Karpas-422 (cell line): ENCODE measurements around the gene TAS2R16. TPM values are rescaled to one million over a fixed set of nuclear protein-coding genes. Genes with fewer than 3 reads are reported as not detected.
"Not testable (repeated sequence)": the region's sequence is repeated elsewhere in the genome, so short reads cannot be mapped to it uniquely, and the experiment has no call there.

ENCODE experiments used
- DNase-seq: peaks from one replicate; pipeline ENCODE4 v3.0.0-alpha.2; 2015
- H2AFZ ChIP-seq: fragments of 200-600 bp; sonication (generic); 2 replicates; pipeline ENCODE4 v1.6.1; 2014; ENCODE audit warnings: antibody characterized with exemption, low read length, mixed read lengths
- H3K27ac ChIP-seq: fragments of 200-600 bp; sonication (generic); 2 replicates; pipeline ENCODE4 v1.5.1; 2014; ENCODE audit warnings: mild to moderate bottlenecking, low read length, moderate library complexity
- H3K27me3 ChIP-seq: fragments of 200-600 bp; sonication (generic); 2 replicates; pipeline ENCODE4 v1.6.1; 2014; ENCODE audit warnings: low read length, mixed read lengths
- H3K36me3 ChIP-seq: fragments of 200-600 bp; sonication (generic); 2 replicates; pipeline ENCODE4 v1.6.1; 2014; ENCODE audit warnings: low read length, mixed read lengths; ENCODE audit not compliant: insufficient read depth
- H3K4me1 ChIP-seq: fragments of 200-600 bp; sonication (generic); 2 replicates; pipeline ENCODE4 v1.6.1; 2014; ENCODE audit warnings: mild to moderate bottlenecking, low read length, mixed read lengths
- H3K4me2 ChIP-seq: fragments of 200-600 bp; sonication (generic); 2 replicates; pipeline ENCODE4 v1.6.1; 2014; ENCODE audit warnings: low read length, low read depth, mild to moderate bottlenecking; ENCODE audit not compliant: poor library complexity, severe bottlenecking
- H3K4me3 ChIP-seq: fragments of 200-600 bp; sonication (generic); 2 replicates; pipeline ENCODE4 v1.5.1; 2014; ENCODE audit warnings: mild to moderate bottlenecking, antibody characterized with exemption, low read length, mixed read lengths
- H3K79me2 ChIP-seq: fragments of 200-600 bp; sonication (generic); 2 replicates; pipeline ENCODE4 v1.6.1; 2014; ENCODE audit warnings: mild to moderate bottlenecking, low read length, mixed read lengths
- H3K9ac ChIP-seq: fragments of 200-600 bp; sonication (generic); 2 replicates; pipeline ENCODE4 v1.6.0; 2014; ENCODE audit warnings: low read length
- H3K9me2 ChIP-seq: fragments of 200-600 bp; sonication (generic), shearing (Covaris generic); replicated peaks from 2 replicates; pipeline ENCODE4 v1.6.0; 2014; ENCODE audit warnings: mild to moderate bottlenecking, low read length, moderate library complexity; ENCODE audit not compliant: insufficient read depth
- H3K9me3 ChIP-seq: fragments of 300-700, 200-600 bp; sonication (generic); 2 replicates; pipeline ENCODE4 v1.6.1; 2014; ENCODE audit warnings: low read length, mixed read lengths
- H4K20me1 ChIP-seq: fragments of 200-600 bp; sonication (generic); 2 replicates; pipeline ENCODE4 v1.6.1; 2014; ENCODE audit warnings: mild to moderate bottlenecking, antibody characterized with exemption, low read length, low read depth; ENCODE audit not compliant: insufficient read depth
- total RNA-seq: library from RNA; depleted of rRNA; stranded (reverse); fragments of >200 nt; shearing (Covaris generic); gene quantifications from 2 replicates; pipeline ENCODE4 v1.2.3, GENCODE V29; 2014; ENCODE audit warnings: low replicate concordance; rRNA removed

TAS2R16 gene
- total RNA-seq, 1 experiment from 2014 or later = not detected

GRCh38 chr7:122970740-122971725 is 24.5 kb downstream of the TAS2R16 start:
- Histone ChIP-seq H3K9me2 (no peaks in the 10 kb centered on the region), H3K4me3 (no peak overlapping the region), H2AFZ (no peak overlapping the region), H3K4me2 (no peak overlapping the region), H3K27me3 (no peaks in the 10 kb centered on the region), H3K27ac (no peak overlapping the region), H3K4me1 (peaks cover 5% of the 10 kb centered on the region; the same call in 1 of the 2 replicates), H3K79me2 (no peaks in the 10 kb centered on the region), H3K9ac (no peak overlapping the region), H3K9me3 (no peaks in the 10 kb centered on the region; the same call in 1 of the 2 replicates), H4K20me1 (no peaks in the 10 kb centered on the region), H3K36me3 (no peaks in the 10 kb centered on the region)
- no peak for DNase-seq

GRCh38 chr7:122968389-122968788 is 27.1 kb downstream of the TAS2R16 start:
- H3K9me3 ChIP-seq = no peaks in the 10 kb centered on the region; the same call in 1 of the 2 replicates

GRCh38 chr7:122965306-122965705 is 30.2 kb downstream of the TAS2R16 start:
- no peak overlapping the region for H3K9ac ChIP-seq
- no peak overlapping the region for H3K27ac ChIP-seq
- H4K20me1 ChIP-seq = no peaks in the 10 kb centered on the region
- no peaks in the 10 kb centered on the region; the same call in 1 of the 2 replicates for H3K9me3 ChIP-seq
- no peak overlapping the region for H3K4me3 ChIP-seq
- peak overlapping the region; percentile 4 for H3K4me2 ChIP-seq
- H3K36me3 ChIP-seq = no peaks in the 10 kb centered on the region
- H3K79me2 ChIP-seq = no peaks in the 10 kb centered on the region
- DNase-seq = no peak
- no peaks in the 10 kb centered on the region for H3K9me2 ChIP-seq
- H3K27me3 ChIP-seq = no peaks in the 10 kb centered on the region
- H2AFZ ChIP-seq = no peak overlapping the region
- H3K4me1 ChIP-seq = peaks cover 18% of the 10 kb centered on the region

More at GRCh38 chr7:122968389-122968788, 27.1 kb downstream of the TAS2R16 start:
- Histone ChIP-seq H3K4me2 (no peak overlapping the region), H3K27ac (no peak overlapping the region), H3K79me2 (no peaks in the 10 kb centered on the region), H4K20me1 (no peaks in the 10 kb centered on the region), H3K4me1 (peaks cover 18% of the 10 kb centered on the region), H2AFZ (no peak overlapping the region), H3K4me3 (no peak overlapping the region), H3K36me3 (no peaks in the 10 kb centered on the region), H3K9me2 (no peaks in the 10 kb centered on the region), H3K27me3 (no peaks in the 10 kb centered on the region), H3K9ac (no peak overlapping the region)
- no peak for DNase-seq

DNA sequence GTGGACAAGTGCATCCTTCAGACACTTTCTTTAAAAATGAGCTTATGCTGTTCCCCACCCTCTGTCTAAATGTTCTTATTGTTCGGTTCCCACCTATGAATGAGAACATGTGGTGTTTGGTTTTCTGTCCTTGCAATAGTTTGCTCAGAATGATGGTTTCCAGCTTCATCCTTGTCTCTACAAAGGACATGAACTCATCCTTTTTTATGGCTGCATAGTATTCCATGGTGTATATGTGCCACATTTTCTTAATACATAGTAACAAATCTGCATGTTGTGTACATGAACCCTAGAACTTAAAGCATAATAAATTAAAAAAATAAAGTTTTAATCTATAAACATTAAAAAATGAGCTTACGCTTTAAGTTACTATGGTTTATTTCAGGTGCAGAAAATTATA is 41.8 kb downstream of the TAS2R16 start:
- not testable (repeated sequence) for H4K20me1 ChIP-seq, H3K36me3 ChIP-seq, H3K27ac ChIP-seq, H3K4me1 ChIP-seq, H3K9me3 ChIP-seq, H3K9me2 ChIP-seq, H3K79me2 ChIP-seq, DNase-seq, H3K27me3 ChIP-seq, H3K9ac ChIP-seq, H3K4me2 ChIP-seq, H2AFZ ChIP-seq, H3K4me3 ChIP-seq

- no peak for DNase-seq
- H3K9me3 ChIP-seq = no peaks in the 10 kb centered on the region; the same call in none of the 2 replicates
- H3K9ac ChIP-seq = no peak overlapping the region
- no peaks in the 10 kb centered on the region for H3K36me3 ChIP-seq
- no peaks in the 10 kb centered on the region for H3K79me2 ChIP-seq
- H3K27me3 ChIP-seq = no peaks in the 10 kb centered on the region
- no peak overlapping the region for H3K4me2 ChIP-seq
- H3K9me2 ChIP-seq = no peaks in the 10 kb centered on the region
- no peak overlapping the region for H2AFZ ChIP-seq
- no peaks in the 10 kb centered on the region for H4K20me1 ChIP-seq
- H3K4me1 ChIP-seq = no peaks in the 10 kb centered on the region
- H3K4me3 ChIP-seq = no peak overlapping the region
- no peak overlapping the region for H3K27ac ChIP-seq
These were observed 44.5 kb downstream of the TAS2R16 start for GRCh38 chr7:122951006-122951405.

DNA sequence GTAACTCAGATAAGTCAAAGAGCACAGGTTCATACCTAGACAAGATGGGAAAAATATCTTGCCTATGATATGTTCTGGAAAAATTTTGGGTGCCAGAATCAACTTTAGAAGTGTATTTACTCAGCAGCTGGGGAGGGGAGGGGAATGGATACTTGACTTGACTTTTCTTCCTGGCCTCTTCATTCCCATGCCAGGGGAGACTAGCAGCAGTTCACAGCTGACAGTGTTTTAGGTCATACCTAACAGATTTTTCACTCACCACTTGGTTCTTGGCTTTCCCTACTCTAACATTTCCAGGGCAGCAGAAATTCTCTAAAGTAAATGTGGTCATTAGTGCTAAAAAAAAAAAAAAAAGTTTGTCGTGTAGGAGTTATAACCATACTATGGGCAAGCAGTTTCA is 46.3 kb downstream of the TAS2R16 start:
- Histone ChIP-seq H2AFZ (no peak overlapping the region), H3K27me3 (no peaks in the 10 kb centered on the region), H4K20me1 (no peaks in the 10 kb centered on the region), H3K9ac (no peak overlapping the region), H3K9me2 (no peaks in the 10 kb centered on the region), H3K27ac (no peak overlapping the region), H3K4me3 (no peak overlapping the region), H3K9me3 (peaks cover 3% of the 10 kb centered on the region), H3K36me3 (no peaks in the 10 kb centered on the region), H3K79me2 (no peaks in the 10 kb centered on the region), H3K4me1 (no peaks in the 10 kb centered on the region), H3K4me2 (no peak overlapping the region)
- no peak for DNase-seq

Other genes starting within 250 kb of the TAS2R16 start
- gene CADPS2, start 109.2 kb downstream of the TAS2R16 start, total RNA-seq = not detected in 2 replicates
- gene SLC13A1, start 204.3 kb upstream of the TAS2R16 start, total RNA-seq = not detected in 2 replicates